HEK293 (cell line): Measurements from ENCODE around the gene DOK4.

Experiments used
- CTCF ChIA-PET: fragments of 350-600 bp; formaldehyde crosslinking; extraction: SDS; loops from one replicate; lab custom pipeline; 2021; ENCODE audit warnings: antibody characterized with exemption; lab: Yijun Ruan, JAX
- POLR2A ChIA-PET: fragments of 300-600 bp; formaldehyde crosslinking; extraction: SDS; loops from one replicate; lab custom pipeline; 2020; ENCODE audit warnings: antibody characterized with exemption, inconsistent platforms; lab: Yijun Ruan, JAX
- H3K27ac ChIP-seq: fragments of 200-500 bp; sonication (Bioruptor generic); 2 replicates; pipeline ENCODE4 v1.5.1; 2014; ENCODE audit warnings: low read depth, low read length, control low read depth, inconsistent platforms; ENCODE audit errors: extremely low read depth
- H3K36me3 ChIP-seq, 2 experiments: fragments of 200-500 bp in 1 of 2; sonication (Bioruptor generic) in 1 of 2; 1 replicate in 1 of 2; 2 replicates in 1 of 2; pipeline ENCODE4 v1.5.1; 2014 to 2017; ENCODE audit warnings: inconsistent platforms in 2 of 2, low read length in 2 of 2; ENCODE audit not compliant: control insufficient read depth in 2 of 2, insufficient read depth in 1 of 2
- H3K4me1 ChIP-seq: fragments of 200-500 bp; sonication (Bioruptor generic); 2 replicates; pipeline ENCODE4 v1.5.1; 2014; ENCODE audit warnings: mild to moderate bottlenecking, low read length, inconsistent platforms; ENCODE audit not compliant: control insufficient read depth, insufficient read depth
- H3K4me3 ChIP-seq: 2 replicates; pipeline ENCODE4 v1.5.1; 2011; ENCODE audit warnings: low read depth, mild to moderate bottlenecking, control low read depth, low read length, moderate library complexity
- H3K9me3 ChIP-seq: fragments of 200-500 bp; sonication (Bioruptor generic); 2 replicates; pipeline ENCODE4 v1.5.1; 2014; ENCODE audit warnings: low read depth, low read length, inconsistent platforms; ENCODE audit not compliant: control insufficient read depth, insufficient read depth
- ATF2 ChIP-seq: fragments of 450-650 bp; formaldehyde crosslinking; IDR thresholded peaks from 2 replicates; pipeline ENCODE4 v1.5.1; 2016; ENCODE audit warnings: missing biosample characterization, missing genetic modification characterization, low read depth
- CTCF ChIP-seq: fragments of 450-650 bp; formaldehyde crosslinking; IDR thresholded peaks from 2 replicates; pipeline ENCODE4 v1.5.1; 2016; ENCODE audit warnings: missing biosample characterization, missing genetic modification characterization
- HOXA7 ChIP-seq: sonication (generic); formaldehyde crosslinking; IDR thresholded peaks from 2 replicates; pipeline ENCODE4 v1.8.1; 2022; ENCODE audit warnings: missing genetic modification reagents, borderline replicate concordance
- HOXD13 ChIP-seq: sonication (generic); formaldehyde crosslinking; IDR thresholded peaks from 2 replicates; pipeline ENCODE4 v1.8.0; 2022; ENCODE audit warnings: missing genetic modification reagents, borderline replicate concordance
- KLF7 ChIP-seq: fragments of 450-650 bp; formaldehyde crosslinking; IDR thresholded peaks from 2 replicates; pipeline ENCODE4 v1.5.1; 2016; ENCODE audit warnings: missing biosample characterization, missing genetic modification characterization, borderline replicate concordance
- PRDM10 ChIP-seq: fragments of 450-650 bp; formaldehyde crosslinking; IDR thresholded peaks from 2 replicates; pipeline ENCODE4 v1.5.1; 2016; ENCODE audit warnings: missing biosample characterization, missing genetic modification characterization
- REPIN1 ChIP-seq: fragments of 450-650 bp; formaldehyde crosslinking; IDR thresholded peaks from 2 replicates; pipeline ENCODE4 v1.5.1; 2017; ENCODE audit warnings: missing biosample characterization, missing genetic modification characterization, low read depth
- REST ChIP-seq: fragments of 450-650 bp; formaldehyde crosslinking; IDR thresholded peaks from 2 replicates; pipeline ENCODE4 v1.5.1; 2016; ENCODE audit warnings: missing biosample characterization, missing genetic modification characterization
- SCRT1 ChIP-seq: fragments of 450-650 bp; formaldehyde crosslinking; IDR thresholded peaks from 2 replicates; pipeline ENCODE4 v1.5.1; 2016; ENCODE audit warnings: missing biosample characterization, missing genetic modification characterization, borderline replicate concordance
- SETDB1 ChIP-seq: IDR thresholded peaks from one replicate; pipeline ENCODE4 v1.6.1; 2017; ENCODE audit warnings: mild to moderate bottlenecking, low read length, moderate library complexity, mixed read lengths; ENCODE audit not compliant: insufficient read length
- SP7 ChIP-seq: fragments of 450-650 bp; formaldehyde crosslinking; IDR thresholded peaks from 2 replicates; pipeline ENCODE4 v1.5.1; 2016; ENCODE audit warnings: missing biosample characterization, missing genetic modification characterization
- ZBTB17 ChIP-seq: fragments of 450-650 bp; formaldehyde crosslinking; IDR thresholded peaks from 2 replicates; pipeline ENCODE4 v1.5.1; 2016; ENCODE audit warnings: missing biosample characterization, missing genetic modification characterization
- ZBTB21 ChIP-seq: fragments of 450-650 bp; formaldehyde crosslinking; IDR thresholded peaks from 2 replicates; pipeline ENCODE4 v1.5.1; 2017; ENCODE audit warnings: missing biosample characterization, missing genetic modification characterization
- ZBTB8A ChIP-seq: fragments of 450-650 bp; formaldehyde crosslinking; IDR thresholded peaks from 2 replicates; pipeline ENCODE4 v1.5.1; 2016; ENCODE audit warnings: missing biosample characterization, missing genetic modification characterization
- ZFP3 ChIP-seq: fragments of 450-650 bp; formaldehyde crosslinking; IDR thresholded peaks from 2 replicates; pipeline ENCODE4 v1.5.1; 2016; ENCODE audit warnings: low read depth, missing biosample characterization, missing genetic modification characterization
- ZNF16 ChIP-seq: fragments of 450-650 bp; formaldehyde crosslinking; IDR thresholded peaks from 2 replicates; pipeline ENCODE4 v1.5.1; 2016; ENCODE audit warnings: low read depth, missing biosample characterization, missing genetic modification characterization
- ZNF354C ChIP-seq: fragments of 450-650 bp; formaldehyde crosslinking; IDR thresholded peaks from 2 replicates; pipeline ENCODE4 v1.5.1; 2016; ENCODE audit warnings: missing biosample characterization, missing genetic modification characterization, low read depth, borderline replicate concordance
- ZNF404 ChIP-seq: fragments of 450-650 bp; formaldehyde crosslinking; IDR thresholded peaks from 2 replicates; pipeline ENCODE4 v1.5.1; 2017; ENCODE audit warnings: missing biosample characterization, missing genetic modification characterization
- ZNF596 ChIP-seq: fragments of 450-650 bp; IDR thresholded peaks from 2 replicates; pipeline ENCODE4 v1.5.0; 2018; ENCODE audit warnings: missing biosample characterization, mild to moderate bottlenecking, missing genetic modification characterization, moderate library complexity
- ZNF623 ChIP-seq: fragments of 450-650 bp; formaldehyde crosslinking; IDR thresholded peaks from 2 replicates; pipeline ENCODE4 v1.5.1; 2016; ENCODE audit warnings: missing biosample characterization, missing genetic modification characterization
- ZNF654 ChIP-seq: fragments of 450-650 bp; formaldehyde crosslinking; IDR thresholded peaks from 2 replicates; pipeline ENCODE4 v1.5.1; 2016; ENCODE audit warnings: low read depth, missing biosample characterization, missing genetic modification characterization
- ZNF658 ChIP-seq: fragments of 450-650 bp; formaldehyde crosslinking; IDR thresholded peaks from 2 replicates; pipeline ENCODE4; 2016; ENCODE audit warnings: missing biosample characterization, missing genetic modification characterization
- ZNF768 ChIP-seq: fragments of 450-650 bp; formaldehyde crosslinking; IDR thresholded peaks from 2 replicates; pipeline ENCODE4 v1.5.1; 2018; ENCODE audit warnings: missing biosample characterization, mild to moderate bottlenecking, missing genetic modification characterization
- ZNF792 ChIP-seq: fragments of 450-650 bp; formaldehyde crosslinking; IDR thresholded peaks from 2 replicates; pipeline ENCODE4 v1.5.1; 2016; ENCODE audit warnings: missing biosample characterization, missing genetic modification characterization
- ZSCAN23 ChIP-seq: fragments of 450-650 bp; formaldehyde crosslinking; IDR thresholded peaks from 2 replicates; pipeline ENCODE4 v1.5.1; 2016; ENCODE audit warnings: missing biosample characterization, missing genetic modification characterization
- ZSCAN30 ChIP-seq: fragments of 450-650 bp; IDR thresholded peaks from 2 replicates; pipeline ENCODE4 v1.5.1; 2018; ENCODE audit warnings: missing biosample characterization, mild to moderate bottlenecking, missing genetic modification characterization, moderate library complexity

DOK4 gene

GRCh38 chr16:57519796-57520360 is 33.6 kb upstream of the DOK4 start:
- no peak overlapping the region for H3K27ac ChIP-seq
- TF ChIP-seq ZNF654 (peak; percentile 68), ZNF596 (no peak), ZSCAN30 (tag by site-specific recombination) (0 out of 2 replicates have a peak, but pooled peaks have one; percentile 28), ZFP3 (tag by site-specific recombination) (no peak), CTCF (tag by site-specific recombination) (peak; percentile 85), ZNF623 (tag by site-specific recombination) (peak; percentile 92), SP7 (tag by site-specific recombination) (0 out of 2 replicates have a peak, but pooled peaks have one; percentile 25), ZBTB17 (peak; percentile 78), SETDB1 (no peak), KLF7 (tag by site-specific recombination) (no peak; the same call in 1 of the 2 replicates), HOXD13 (CRISPR knock-in tag) (no peak), ZNF768 (tag by site-specific recombination) (no peak), ZNF658 (no peak), PRDM10 (tag by site-specific recombination) (no peak), ZNF16 (no peak), ZNF404 (tag by site-specific recombination) (no peak), HOXA7 (no peak), REST (no peak), ZSCAN23 (tag by site-specific recombination) (no peak), SCRT1 (tag by site-specific recombination) (no peak), ZNF354C (tag by site-specific recombination) (no peak), ZNF792 (tag by site-specific recombination) (no peak), ZBTB21 (no peak), REPIN1 (tag by site-specific recombination) (no peak), ATF2 (tag by site-specific recombination) (no peak), ZBTB8A (tag by site-specific recombination) (no peak)
- H3K4me3 ChIP-seq: no peak overlapping the region
- CTCF ChIA-PET: interaction anchor here (0.6 to 5.2 kb wide), 35 partner anchors 8 to 848 kb away, joined by 3 to 86 read pairs (median 4); partner anchors contain the start of genes CIAPIN1, COQ9 and POLR2C
- H3K4me1 ChIP-seq: no peaks in the 10 kb centered on the region
- POLR2A ChIA-PET: interaction anchor here (0.6 to 2.4 kb wide), 4 partner anchors 58 to 434 kb away, joined by 3 to 10 read pairs (median 3); partner anchors contain the start of genes CIAPIN1, COQ9 and POLR2C
- H3K36me3 ChIP-seq: peaks cover 0 to 13% of the 10 kb centered on the region in 2 experiments; a peak in 1 of 3 replicates
- no peaks in the 10 kb centered on the region for H3K9me3 ChIP-seq
